ENCODE results near the gene LRP8. TPM values are rescaled to one million over a fixed set of nuclear protein-coding genes. Genes with fewer than 3 reads are reported as not detected.
A peak's percentile ranks its signal among the peaks of the same experiment; 100 is the strongest.

The LRP8 gene
- total and polyA plus RNA-seq, 9 of the 15 experiments (the other 6 are each of a cell fraction or from before 2014, with no cell fraction given), result 7.1 to 56.1 (median 31.3) TPM

- TF ChIP-seq ZBTB40 (IDR thresholded peaks at IDR 0.05) (no peak), ZBTB40 (CRISPR knock-in tag; IDR thresholded peaks at IDR 0.05) (no peak), ZSCAN29 (IDR thresholded peaks at IDR 0.05) (no peak), RBM17 (IDR thresholded peaks at IDR 0.05; ENCODE audit: borderline replicate concordance, low read depth, low read length) (no peak), POLR2G (IDR thresholded peaks at IDR 0.05; ENCODE audit: low read depth, low read length) (peak; percentile 90), THRB (CRISPR knock-in tag; conservative IDR thresholded peaks at IDR 0.05) (no peak), ZFP30 (CRISPR knock-in tag; IDR thresholded peaks at IDR 0.05; ENCODE audit: borderline replicate concordance) (no peak), MITF (IDR thresholded peaks at IDR 0.05) (0 out of 2 replicates have a peak, but pooled peaks have one; percentile 26), SMARCC2 (IDR thresholded peaks at IDR 0.05; ENCODE audit: low read depth) (no peak; the same call in 1 of the 2 replicates), TCFL5 (CRISPR knock-in tag; conservative IDR thresholded peaks at IDR 0.05) (no peak)
- TF ChIP-seq, protein P1, sequence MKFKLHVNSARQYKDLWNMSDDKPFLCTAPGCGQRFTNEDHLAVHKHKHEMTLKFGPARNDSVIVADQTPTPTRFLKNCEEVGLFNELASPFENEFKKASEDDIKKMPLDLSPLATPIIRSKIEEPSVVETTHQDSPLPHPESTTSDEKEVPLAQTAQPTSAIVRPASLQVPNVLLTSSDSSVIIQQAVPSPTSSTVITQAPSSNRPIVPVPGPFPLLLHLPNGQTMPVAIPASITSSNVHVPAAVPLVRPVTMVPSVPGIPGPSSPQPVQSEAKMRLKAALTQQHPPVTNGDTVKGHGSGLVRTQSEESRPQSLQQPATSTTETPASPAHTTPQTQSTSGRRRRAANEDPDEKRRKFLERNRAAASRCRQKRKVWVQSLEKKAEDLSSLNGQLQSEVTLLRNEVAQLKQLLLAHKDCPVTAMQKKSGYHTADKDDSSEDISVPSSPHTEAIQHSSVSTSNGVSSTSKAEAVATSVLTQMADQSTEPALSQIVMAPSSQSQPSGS (CRISPR knock-in tag; IDR thresholded peaks at IDR 0.05), result no peak
- TF ChIP-seq, protein P2, sequence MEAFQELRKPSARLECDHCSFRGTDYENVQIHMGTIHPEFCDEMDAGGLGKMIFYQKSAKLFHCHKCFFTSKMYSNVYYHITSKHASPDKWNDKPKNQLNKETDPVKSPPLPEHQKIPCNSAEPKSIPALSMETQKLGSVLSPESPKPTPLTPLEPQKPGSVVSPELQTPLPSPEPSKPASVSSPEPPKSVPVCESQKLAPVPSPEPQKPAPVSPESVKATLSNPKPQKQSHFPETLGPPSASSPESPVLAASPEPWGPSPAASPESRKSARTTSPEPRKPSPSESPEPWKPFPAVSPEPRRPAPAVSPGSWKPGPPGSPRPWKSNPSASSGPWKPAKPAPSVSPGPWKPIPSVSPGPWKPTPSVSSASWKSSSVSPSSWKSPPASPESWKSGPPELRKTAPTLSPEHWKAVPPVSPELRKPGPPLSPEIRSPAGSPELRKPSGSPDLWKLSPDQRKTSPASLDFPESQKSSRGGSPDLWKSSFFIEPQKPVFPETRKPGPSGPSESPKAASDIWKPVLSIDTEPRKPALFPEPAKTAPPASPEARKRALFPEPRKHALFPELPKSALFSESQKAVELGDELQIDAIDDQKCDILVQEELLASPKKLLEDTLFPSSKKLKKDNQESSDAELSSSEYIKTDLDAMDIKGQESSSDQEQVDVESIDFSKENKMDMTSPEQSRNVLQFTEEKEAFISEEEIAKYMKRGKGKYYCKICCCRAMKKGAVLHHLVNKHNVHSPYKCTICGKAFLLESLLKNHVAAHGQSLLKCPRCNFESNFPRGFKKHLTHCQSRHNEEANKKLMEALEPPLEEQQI (IDR thresholded peaks at IDR 0.05), result no peak
Measured at GRCh38 chr1:53326088-53326597, 1.7 kb downstream of the LRP8 start (continued).

All from K562 (cell line).